Keratinocyte (primary cell): ENCODE data around the gene B3GAT1. TPM values are rescaled to one million over a fixed set of nuclear protein-coding genes. Genes with fewer than 3 reads are reported as not detected.

Experiments
- DNase-seq: peaks from one replicate; pipeline ENCODE4 v3.0.0-alpha.2; 2011; ENCODE audit warnings: low read depth, missing footprints, low spot score
- FAIRE-seq: peaks from 2 replicates; lab custom pipeline; 2011; peaks lifted over from hg19 to GRCh38; lab: Jason Lieb, UNC
- H2AFZ ChIP-seq: 2 replicates; pipeline ENCODE4 v1.6.0; 2012; ENCODE audit warnings: low read length, control low read depth, inconsistent platforms; ENCODE audit not compliant: control insufficient read depth
- H3K27ac ChIP-seq: 2 replicates; pipeline ENCODE4 v1.5.1; 2011; ENCODE audit warnings: low read length; ENCODE audit not compliant: control insufficient read depth, insufficient read depth
- H3K27me3 ChIP-seq: 3 replicates; pipeline ENCODE4 v1.6.0; 2011; ENCODE audit warnings: low read length; ENCODE audit not compliant: control insufficient read depth, insufficient read depth; ENCODE audit errors: extremely low read depth
- H3K36me3 ChIP-seq, 2 experiments: 2 replicates in 1 of 2; 3 replicates in 1 of 2; pipeline ENCODE4 v1.5.1; 2011; ENCODE audit warnings: low read length in 2 of 2, mild to moderate bottlenecking in 1 of 2; ENCODE audit not compliant: control insufficient read depth in 2 of 2, insufficient read depth in 2 of 2; ENCODE audit errors: extremely low read depth in 1 of 2
- H3K4me1 ChIP-seq: 3 replicates; pipeline ENCODE4 v1.5.1; 2011; ENCODE audit warnings: low read length; ENCODE audit not compliant: control insufficient read depth, insufficient read depth; ENCODE audit errors: extremely low read depth
- H3K4me2 ChIP-seq: 3 replicates; pipeline ENCODE4 v1.6.0; 2011; ENCODE audit warnings: low read depth, low read length; ENCODE audit not compliant: control insufficient read depth, insufficient read depth; ENCODE audit errors: extremely low read depth
- H3K4me3 ChIP-seq, 3 experiments: fragments of 200-600 bp in 1 of 3; sonication (generic) in 1 of 3; 2 replicates in 2 of 3; 3 replicates in 1 of 3; pipeline ENCODE4 v1.5.1; 2011 to 2016; ENCODE audit warnings: low read length in 3 of 3, mild to moderate bottlenecking in 3 of 3, control low read depth in 2 of 3, inconsistent platforms in 1 of 3, low read depth in 1 of 3, mixed read lengths in 1 of 3, mixed run types in 1 of 3, moderate library complexity in 1 of 3; ENCODE audit not compliant: control insufficient read depth in 2 of 3, insufficient read depth in 2 of 3; ENCODE audit errors: extremely low read depth in 1 of 3
- H3K79me2 ChIP-seq: 2 replicates; pipeline ENCODE4 v1.6.0; 2012; ENCODE audit warnings: low read length; ENCODE audit not compliant: control insufficient read depth, insufficient read depth
- H3K9ac ChIP-seq: 3 replicates; pipeline ENCODE4 v1.6.0; 2011; ENCODE audit warnings: low read length; ENCODE audit not compliant: control insufficient read depth, insufficient read depth; ENCODE audit errors: extremely low read depth
- H3K9me1 ChIP-seq: 3 replicates; pipeline ENCODE4 v1.6.0; 2011; ENCODE audit warnings: low read length; ENCODE audit not compliant: control insufficient read depth, insufficient read depth; ENCODE audit errors: extremely low read depth
- H3K9me3 ChIP-seq: 2 replicates; pipeline ENCODE4 v1.5.1; 2012; ENCODE audit warnings: low read depth, low read length; ENCODE audit not compliant: control insufficient read depth
- H4K20me1 ChIP-seq: 3 replicates; pipeline ENCODE4 v1.6.0; 2011; ENCODE audit warnings: low read length; ENCODE audit not compliant: control insufficient read depth, insufficient read depth; ENCODE audit errors: extremely low read depth
- CTCF ChIP-seq, 3 experiments: IDR thresholded peaks in 1 of 3; conservative IDR thresholded peaks in 1 of 3; optimal IDR thresholded peaks in 1 of 3; 2 replicates in 2 of 3; 3 replicates in 1 of 3; pipeline versions ENCODE3 to v1.5.1; 2011; ENCODE audit warnings: low read length in 3 of 3, mild to moderate bottlenecking in 3 of 3, moderate library complexity in 2 of 3, control low read depth in 1 of 3, inconsistent platforms in 1 of 3; ENCODE audit not compliant: insufficient read depth in 2 of 3; ENCODE audit errors: extremely low read depth in 1 of 3
- EZH2 ChIP-seq: IDR thresholded peaks from one replicate; pipeline ENCODE4 v1.6.1; 2012; ENCODE audit warnings: inconsistent platforms, mild to moderate bottlenecking, low read length, moderate library complexity
- dilution Hi-C: fragments of 300-500 bp; cut with MboI; formaldehyde crosslinking; loops from one replicate; pipeline ENCODE4 v1.7.0; 2020; ENCODE audit warnings: low sequenced_read_pairs; ENCODE audit not compliant: extremely low pct_ligation_motif_present
- polyA plus RNA-seq, 5 experiments: library from polyadenylated mRNA; depleted of rRNA in 3 of 5; stranded (reverse) in 3 of 5; stranded (forward) in 1 of 5; unstranded in 1 of 5; fragments of >200 nt; gene quantifications; 1 replicate in 1 of 5; 2 replicates in 3 of 5; 3 replicates in 1 of 5; pipeline versions ENCODE4 v1.2.1 to v1.2.3, GENCODE V29; 2011 to 2012; ENCODE audit warnings: missing spikeins in 2 of 5, low read depth in 1 of 5, low replicate concordance in 1 of 5

Gene B3GAT1
- polyA plus RNA-seq, 1 donor (not counting 4 experiments of a cell fraction or from before 2014, with no cell fraction given) = 0.04 TPM

- Histone ChIP-seq H3K9me1 (no peaks in the 10 kb centered on the region), H3K9ac (no peak overlapping the region), H3K4me1 (no peaks in the 10 kb centered on the region), H3K79me2 (no peaks in the 10 kb centered on the region), H2AFZ (no peak overlapping the region), H3K36me3 (no peaks in the 10 kb centered on the region), H3K27ac (no peak overlapping the region), H3K27me3 (no peaks in the 10 kb centered on the region), H3K4me2 (no peak overlapping the region), H3K9me3 (no peaks in the 10 kb centered on the region), H3K4me3 (no peak overlapping the region), H4K20me1 (no peaks in the 10 kb centered on the region)
- TF ChIP-seq CTCF (optimal IDR thresholded peaks at IDR 0.05 in 1 of 3, IDR thresholded peaks at IDR 0.05 in 1 of 3, conservative IDR thresholded peaks at IDR 0.05 in 1 of 3; ENCODE audit: extremely low read depth in 1 of 3, insufficient read depth in 2 of 3, low read length in 3 of 3) (no peak), EZH2 (no peak)
- DNase-seq = no peak
- FAIRE-seq = no peak
- dilution Hi-C loops = no loop called here
These were observed 20.7 kb upstream of the B3GAT1 start for GRCh38 chr11:134432776-134433175.

DNA sequence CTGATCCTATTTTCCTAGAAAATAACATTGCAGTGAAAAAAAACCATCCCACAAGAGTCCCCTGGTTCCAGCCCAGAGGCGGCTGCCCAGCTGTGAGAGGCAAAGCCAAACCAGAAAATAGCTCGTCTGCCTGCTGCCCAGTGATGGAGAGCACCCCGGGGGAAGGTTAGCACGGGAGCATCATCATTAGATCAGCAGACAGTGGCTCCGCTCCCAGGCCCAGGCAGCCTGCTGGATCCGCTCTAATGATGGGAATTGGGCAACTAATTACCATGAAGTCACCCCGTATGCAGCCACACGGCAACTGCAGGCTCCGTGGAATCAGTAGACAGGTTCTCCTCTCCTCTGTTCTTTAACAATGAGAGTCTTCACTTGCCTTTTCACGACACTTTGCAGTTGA, 17.1 kb upstream of the B3GAT1 start:
- no peak overlapping the region for H3K4me2 ChIP-seq
- H2AFZ ChIP-seq = no peak overlapping the region
- H3K4me3 ChIP-seq = no peak overlapping the region
- H3K9ac ChIP-seq = no peak overlapping the region
- no peak for DNase-seq
- no peaks in the 10 kb centered on the region for H3K79me2 ChIP-seq
- FAIRE-seq = no peak
- no peaks in the 10 kb centered on the region for H3K9me3 ChIP-seq
- no peak for TF ChIP-seq CTCF (optimal IDR thresholded peaks at IDR 0.05 in 1 of 3, IDR thresholded peaks at IDR 0.05 in 1 of 3, conservative IDR thresholded peaks at IDR 0.05 in 1 of 3; ENCODE audit: extremely low read depth in 1 of 3, insufficient read depth in 2 of 3, low read length in 3 of 3)
- TF ChIP-seq EZH2 = no peak
- H3K27me3 ChIP-seq = no peaks in the 10 kb centered on the region
- H3K36me3 ChIP-seq = no peaks in the 10 kb centered on the region
- dilution Hi-C loops = no loop called here
- no peaks in the 10 kb centered on the region for H4K20me1 ChIP-seq
- H3K27ac ChIP-seq = no peak overlapping the region
- H3K9me1 ChIP-seq = no peaks in the 10 kb centered on the region
- no peaks in the 10 kb centered on the region for H3K4me1 ChIP-seq
